NCI-H2107 treated with DMSO at 0.1 percent for 48 hours (cell line): ENCODE results near the gene EGR2.

Source experiments
- DNase-seq: peaks from one replicate; lab custom pipeline; 2025; ENCODE audit not compliant: unreplicated experiment; lab: John Stamatoyannopoulos, UW

EGR2 gene

GRCh38 chr10:62816331-62817120, at the start of gene EGR2:
EGR2 (minus strand) TSS chr10:62816366; CDS start chr10:62816029, 337 bp downstream.
- peak; percentile 49 for DNase-seq

GRCh38 chr10:62862447-62862846, 46.3 kb upstream of the EGR2 start:
- DNase-seq = no peak

DNA sequence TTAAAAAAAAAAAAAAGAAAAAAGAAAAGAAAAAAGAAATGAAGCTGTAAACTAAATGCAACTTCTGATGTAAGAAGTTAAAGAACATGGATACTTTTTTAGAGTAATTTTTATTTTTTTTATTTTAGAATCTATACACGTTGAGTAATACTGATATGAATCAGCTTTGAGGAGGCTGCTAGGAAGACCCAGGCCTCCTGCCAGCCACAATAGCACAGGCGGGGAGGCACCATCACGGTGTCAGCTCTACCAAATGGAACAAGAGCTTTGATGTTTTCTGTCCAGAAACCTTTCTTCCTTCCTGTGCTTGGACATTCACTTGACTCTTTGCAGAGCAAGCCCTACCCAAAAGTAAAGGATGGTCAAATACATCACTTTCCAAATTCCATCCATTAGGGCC, 45.3 kb upstream of the EGR2 start:
- DNase-seq = no peak

- no peak for DNase-seq
Observed at GRCh38 chr10:62860946-62861345, 44.8 kb upstream of the EGR2 start.

DNA sequence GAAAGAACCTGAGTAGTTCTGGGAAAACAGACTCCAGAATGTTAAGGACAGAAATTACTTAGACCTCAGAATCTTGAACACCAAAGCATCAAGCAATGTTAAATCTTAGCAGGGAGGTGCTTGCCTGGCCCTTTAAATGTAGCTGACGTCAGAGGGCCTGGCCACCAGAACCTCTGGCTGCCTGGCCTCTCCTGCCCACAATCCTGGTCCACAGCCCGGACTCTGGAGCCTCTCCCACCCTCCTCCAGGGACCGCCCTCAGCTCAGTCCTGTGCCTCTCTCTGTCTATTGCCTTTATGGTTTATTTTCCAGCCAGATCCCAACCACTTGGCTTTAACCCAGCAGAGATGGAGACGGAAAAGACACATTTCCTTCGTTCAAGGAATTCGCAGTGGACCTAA, 42.2 kb upstream of the EGR2 start:
- DNase-seq = no peak

DNA sequence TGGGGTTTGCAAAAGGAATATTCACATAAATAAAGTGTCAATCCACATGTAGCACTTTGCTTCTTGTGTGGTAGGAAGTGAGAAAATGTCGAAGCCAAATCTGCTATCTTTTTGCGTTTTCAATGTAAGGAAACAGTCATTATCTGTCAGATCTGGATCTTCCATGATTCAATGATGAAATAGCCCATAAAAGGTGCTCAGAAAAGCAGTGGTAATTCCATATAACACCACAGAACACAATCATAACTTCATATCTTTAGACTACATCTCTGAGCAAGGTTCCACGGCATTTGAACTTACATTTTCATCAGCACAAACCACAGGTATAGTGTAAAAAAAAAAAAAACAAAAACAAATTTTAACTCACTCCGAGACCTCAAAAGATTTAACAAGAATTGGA, 39.9 kb upstream of the EGR2 start:
- no peak for DNase-seq

DNA sequence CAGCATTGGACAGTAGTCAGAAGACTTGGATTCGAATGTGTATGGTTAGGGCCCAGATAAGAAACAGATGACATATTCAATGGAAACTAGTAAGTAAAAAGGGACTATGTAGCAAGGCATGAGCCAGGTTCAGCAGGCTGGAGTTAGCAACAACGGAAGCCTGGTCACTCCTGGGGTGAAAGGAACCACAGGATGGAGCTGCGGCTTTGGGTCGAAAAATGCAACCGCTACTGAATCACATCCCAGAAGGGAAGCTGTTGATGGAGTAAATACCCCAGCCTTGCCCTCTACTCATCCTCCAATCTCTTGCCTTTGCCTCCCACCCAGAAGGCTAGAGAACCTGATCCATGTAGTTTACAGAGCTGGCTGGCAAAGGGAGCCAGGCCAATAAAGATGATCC, 37.5 kb upstream of the EGR2 start:
- DNase-seq = no peak

- DNase-seq = no peak
Observed at GRCh38 chr10:62852961-62853702, 37.0 kb upstream of the EGR2 start.

DNA sequence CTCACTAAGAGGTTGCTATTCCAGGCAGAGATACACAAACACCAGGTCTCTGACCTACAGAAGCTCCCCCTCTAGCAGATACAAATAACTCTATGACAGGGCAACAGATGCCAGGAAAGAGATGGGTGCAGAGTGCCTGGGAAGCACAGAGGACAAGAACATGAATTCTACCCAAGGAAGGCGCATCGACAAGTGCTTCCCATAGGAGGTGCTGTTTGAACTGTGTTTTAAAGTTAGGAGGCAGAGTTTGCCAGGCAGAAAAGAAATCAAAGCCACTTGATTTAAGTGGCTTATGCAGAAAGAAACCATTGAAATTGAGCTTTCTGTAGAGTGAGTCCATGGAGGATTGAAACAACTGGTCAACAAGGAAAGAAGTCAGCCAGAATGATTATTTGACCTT, 35.3 kb upstream of the EGR2 start:
- no peak for DNase-seq

DNA sequence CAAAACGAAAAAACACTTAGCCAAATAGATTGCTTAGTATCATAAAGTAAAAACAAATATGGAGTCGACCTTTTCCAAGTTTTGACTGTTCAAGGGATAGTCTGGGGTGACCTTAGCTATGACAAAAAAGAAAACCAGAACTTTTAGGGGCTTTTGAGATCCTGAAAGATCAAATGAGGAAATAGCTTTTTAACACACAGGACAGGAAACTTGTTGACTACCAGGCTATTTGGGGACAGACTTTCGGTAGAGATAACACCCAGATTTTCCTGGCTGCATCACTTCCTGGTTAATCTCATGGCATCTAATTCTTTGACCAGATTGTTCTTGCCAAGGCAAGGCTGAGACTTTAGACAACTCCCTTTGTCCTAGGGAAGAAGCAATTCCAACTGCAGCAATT, 34.5 kb upstream of the EGR2 start:
- DNase-seq = no peak

- DNase-seq = no peak
Observed at GRCh38 chr10:62847433-62847832, 31.3 kb upstream of the EGR2 start.

DNA sequence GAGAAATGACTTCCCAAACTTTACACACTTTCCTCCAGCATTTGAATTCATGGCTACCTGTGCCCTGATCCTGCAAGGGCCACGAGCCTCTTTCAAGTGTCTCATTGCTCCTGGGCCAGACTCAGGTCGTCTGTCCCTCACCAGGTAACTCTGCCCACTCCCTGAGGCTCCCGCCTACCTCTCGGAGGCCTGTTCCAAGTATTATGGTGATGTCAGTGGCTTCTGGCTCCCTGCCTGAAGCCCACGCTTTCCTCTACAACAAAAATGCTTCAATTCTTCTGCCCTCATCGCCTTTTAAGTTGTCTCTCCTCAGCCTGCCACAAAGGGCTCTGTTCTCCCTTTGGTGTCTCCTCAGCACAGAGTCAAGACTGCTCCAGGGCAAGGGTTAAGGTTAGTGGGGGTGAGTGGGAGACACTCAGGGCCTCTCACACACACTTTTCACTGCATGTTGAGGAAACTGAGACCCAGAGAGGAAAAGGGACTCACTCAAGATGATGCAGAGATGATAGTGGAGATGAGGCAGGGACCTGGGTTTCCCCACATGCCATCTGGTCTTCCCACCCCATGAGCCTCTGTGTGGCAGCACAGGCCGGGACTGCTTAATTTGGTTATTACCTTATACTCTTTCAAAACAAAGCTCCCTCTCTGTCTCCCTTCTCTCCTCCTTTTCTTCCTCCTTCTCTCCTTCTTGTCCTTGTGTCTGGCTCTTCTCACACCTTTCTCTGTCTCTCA, 28.3 kb upstream of the EGR2 start:
- no peak for DNase-seq

DNA sequence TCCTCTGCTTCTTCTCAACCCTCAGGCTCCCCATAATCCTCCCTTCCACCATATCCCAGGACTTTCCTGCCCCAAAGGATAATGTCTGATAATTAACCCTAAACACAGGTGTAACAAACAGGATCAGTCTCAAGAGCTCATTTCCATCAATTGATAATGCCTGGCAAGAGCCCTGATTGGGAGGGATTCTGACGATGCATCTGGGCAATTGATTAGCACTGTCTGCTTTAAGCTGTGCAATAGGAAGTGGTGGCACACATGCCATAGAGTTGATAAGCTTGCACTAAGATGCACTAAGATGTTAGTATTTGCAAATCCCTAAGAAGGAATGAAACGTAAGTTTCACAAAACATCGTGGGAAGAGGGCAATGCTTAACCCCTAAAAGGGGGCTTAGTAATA, 27.4 kb upstream of the EGR2 start:
- no peak for DNase-seq

GRCh38 chr10:62842983-62843382, 26.8 kb upstream of the EGR2 start:
- no peak for DNase-seq

DNA sequence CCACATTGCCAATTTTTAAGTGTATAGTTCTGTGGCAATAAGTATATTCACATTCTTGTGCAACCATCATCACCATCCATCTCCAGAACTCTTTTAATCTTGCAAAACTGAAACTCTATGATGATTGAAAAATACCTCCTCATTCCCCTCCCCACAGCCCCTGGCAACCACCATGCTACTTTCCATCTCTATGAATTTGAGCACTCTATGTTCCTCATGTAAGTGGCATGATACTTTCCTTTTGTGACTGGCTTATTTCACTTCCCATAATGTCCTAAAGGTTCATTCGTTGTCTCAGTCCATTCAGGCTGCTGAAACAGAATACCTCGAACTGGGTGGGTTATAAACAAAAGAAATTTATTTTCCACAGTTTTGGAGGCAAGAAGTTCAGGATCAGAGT, 23.4 kb upstream of the EGR2 start:
- no peak for DNase-seq

GRCh38 chr10:62831346-62831745, 15.2 kb upstream of the EGR2 start:
- DNase-seq = no peak

- no peak for DNase-seq
Observed at GRCh38 chr10:62830679-62831078, 14.5 kb upstream of the EGR2 start.

GRCh38 chr10:62829622-62830021, 13.5 kb upstream of the EGR2 start:
- no peak for DNase-seq

DNA sequence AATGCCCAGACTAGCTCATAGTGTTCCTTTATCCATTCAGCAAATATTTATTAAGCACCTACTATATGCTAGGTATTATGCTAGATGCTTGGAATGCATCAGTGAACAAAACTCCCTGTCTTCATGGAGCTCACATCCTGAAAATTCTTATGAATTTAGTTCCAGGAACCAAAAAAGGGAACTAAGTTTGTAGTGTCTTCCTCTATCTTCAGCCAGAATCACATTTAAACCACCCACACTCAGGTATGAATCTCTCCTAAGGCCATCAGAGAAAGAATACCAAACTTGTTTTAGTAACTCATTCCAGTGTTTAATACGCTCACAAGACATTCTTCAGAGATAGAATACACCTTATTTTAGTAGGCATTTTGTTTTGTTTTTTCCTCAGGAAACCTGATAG, 10.1 kb upstream of the EGR2 start:
- DNase-seq = no peak

GRCh38 chr10:62820586-62820985, 4.4 kb upstream of the EGR2 start:
- no peak for DNase-seq

GRCh38 chr10:62819141-62819920, 3.2 kb upstream of the EGR2 start:
- peak; percentile 2 for DNase-seq
